Measurements from ENCODE around the gene ANKRD27. TPM values are rescaled to one million over a fixed set of nuclear protein-coding genes. Genes with fewer than 3 reads are reported as not detected.

ANKRD27 gene
- total RNA-seq, 1 experiment from 2014 or later = 64.2 TPM

GRCh38 chr19:32669310-32669709 is 5.7 kb downstream of the ANKRD27 start:
- in situ Hi-C loops (cut with HindIII; ENCODE audit: low pct_unique_long_range_greater_than_20kb, low sequenced_read_pairs) (no loop called here), intact Hi-C loops (cut with micrococcal nuclease; ENCODE audit: unreplicated experiment) (no loop called here)
- ChIA-PET CTCF (no interaction called here), POLR2A (no interaction called here)
- ATAC-seq (no peak), DNase-seq (ENCODE audit: low read depth, low spot score) (no peak)
- H3K27ac ChIP-seq (ENCODE audit: low read length) = no peak overlapping the region
- H3K4me1 ChIP-seq (ENCODE audit: control insufficient read depth, insufficient read depth, low read length) = peaks cover 16% of the 10 kb centered on the region; the same call in 1 of the 2 replicates
- no peaks in the 10 kb centered on the region for H3K36me3 ChIP-seq (ENCODE audit: control insufficient read depth, insufficient read depth, low read length)
- no TSS peak for BruUV-seq (replicated peaks)
- H3K27me3 ChIP-seq (ENCODE audit: control insufficient read depth, insufficient read depth, low read length) = no peaks in the 10 kb centered on the region
- H3K4me3 ChIP-seq (ENCODE audit: low read depth in 2 of 2, low read length in 2 of 2) = no peak overlapping the region
- no peaks in the 10 kb centered on the region for H3K9me3 ChIP-seq (ENCODE audit: control insufficient read depth, insufficient read depth, low read depth, low read length)
- TF ChIP-seq POLR2AphosphoS5 (IDR thresholded peaks at IDR 0.05; ENCODE audit: low read depth, low read length) (no peak), TCF7L2 (IDR thresholded peaks at IDR 0.05; ENCODE audit: low read depth, low read length) (no peak), SIN3A (IDR thresholded peaks at IDR 0.05; ENCODE audit: borderline replicate concordance, insufficient read depth, low read depth, low read length) (no peak)

DNA sequence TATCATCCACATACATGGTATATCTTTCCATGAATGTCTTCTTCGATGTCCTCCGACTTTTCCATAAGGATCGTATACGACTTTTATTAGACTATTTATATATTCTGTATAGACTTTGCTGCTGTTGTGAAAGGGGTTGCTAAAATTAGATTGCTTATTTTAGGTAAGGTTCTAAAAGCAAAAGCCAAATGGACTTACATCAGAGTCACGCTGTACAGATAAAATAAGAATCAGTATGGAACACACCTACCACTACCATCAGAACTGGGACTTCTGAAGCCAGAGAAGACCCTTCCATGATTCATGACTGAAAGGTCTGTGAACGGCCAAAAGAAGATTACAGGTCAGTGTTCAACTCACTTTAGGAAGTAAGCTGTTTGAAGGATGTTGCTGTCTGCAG is 8.9 kb downstream of the ANKRD27 start:
- intact Hi-C loops (cut with micrococcal nuclease; ENCODE audit: unreplicated experiment) (no loop called here), in situ Hi-C loops (cut with HindIII; ENCODE audit: low pct_unique_long_range_greater_than_20kb, low sequenced_read_pairs) (no loop called here)
- no TSS peak for BruUV-seq (replicated peaks)
- no peaks in the 10 kb centered on the region for H3K36me3 ChIP-seq (ENCODE audit: control insufficient read depth, insufficient read depth, low read length)
- H3K27ac ChIP-seq (ENCODE audit: low read length) = no peak overlapping the region
- TF ChIP-seq CTCF (IDR thresholded peaks at IDR 0.05) = no peak
- TF ChIP-seq POLR2AphosphoS5 (IDR thresholded peaks at IDR 0.05; ENCODE audit: low read depth, low read length) = no peak
- no peak for TF ChIP-seq SIN3A (IDR thresholded peaks at IDR 0.05; ENCODE audit: borderline replicate concordance, insufficient read depth, low read depth, low read length)
- TF ChIP-seq, protein P1, sequence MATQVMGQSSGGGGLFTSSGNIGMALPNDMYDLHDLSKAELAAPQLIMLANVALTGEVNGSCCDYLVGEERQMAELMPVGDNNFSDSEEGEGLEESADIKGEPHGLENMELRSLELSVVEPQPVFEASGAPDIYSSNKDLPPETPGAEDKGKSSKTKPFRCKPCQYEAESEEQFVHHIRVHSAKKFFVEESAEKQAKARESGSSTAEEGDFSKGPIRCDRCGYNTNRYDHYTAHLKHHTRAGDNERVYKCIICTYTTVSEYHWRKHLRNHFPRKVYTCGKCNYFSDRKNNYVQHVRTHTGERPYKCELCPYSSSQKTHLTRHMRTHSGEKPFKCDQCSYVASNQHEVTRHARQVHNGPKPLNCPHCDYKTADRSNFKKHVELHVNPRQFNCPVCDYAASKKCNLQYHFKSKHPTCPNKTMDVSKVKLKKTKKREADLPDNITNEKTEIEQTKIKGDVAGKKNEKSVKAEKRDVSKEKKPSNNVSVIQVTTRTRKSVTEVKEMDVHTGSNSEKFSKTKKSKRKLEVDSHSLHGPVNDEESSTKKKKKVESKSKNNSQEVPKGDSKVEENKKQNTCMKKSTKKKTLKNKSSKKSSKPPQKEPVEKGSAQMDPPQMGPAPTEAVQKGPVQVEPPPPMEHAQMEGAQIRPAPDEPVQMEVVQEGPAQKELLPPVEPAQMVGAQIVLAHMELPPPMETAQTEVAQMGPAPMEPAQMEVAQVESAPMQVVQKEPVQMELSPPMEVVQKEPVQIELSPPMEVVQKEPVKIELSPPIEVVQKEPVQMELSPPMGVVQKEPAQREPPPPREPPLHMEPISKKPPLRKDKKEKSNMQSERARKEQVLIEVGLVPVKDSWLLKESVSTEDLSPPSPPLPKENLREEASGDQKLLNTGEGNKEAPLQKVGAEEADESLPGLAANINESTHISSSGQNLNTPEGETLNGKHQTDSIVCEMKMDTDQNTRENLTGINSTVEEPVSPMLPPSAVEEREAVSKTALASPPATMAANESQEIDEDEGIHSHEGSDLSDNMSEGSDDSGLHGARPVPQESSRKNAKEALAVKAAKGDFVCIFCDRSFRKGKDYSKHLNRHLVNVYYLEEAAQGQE (IDR thresholded peaks at IDR 0.05; ENCODE audit: insufficient read depth in 1 of 2, low read depth in 2 of 2, low read length in 1 of 2) = no peak
- TF ChIP-seq TCF7L2 (IDR thresholded peaks at IDR 0.05; ENCODE audit: low read depth, low read length) = no peak
- no peak overlapping the region for H3K4me3 ChIP-seq (ENCODE audit: low read depth in 2 of 2, low read length in 2 of 2)
- POLR2A ChIA-PET = no interaction called here
- ATAC-seq = no peak
- H3K4me1 ChIP-seq (ENCODE audit: control insufficient read depth, insufficient read depth, low read length) = 0 out of 2 replicates have a peak, but pooled peaks cover 5% of the 10 kb centered on the region
- H3K9me3 ChIP-seq (ENCODE audit: control insufficient read depth, insufficient read depth, low read depth, low read length) = no peaks in the 10 kb centered on the region
- no peaks in the 10 kb centered on the region for H3K27me3 ChIP-seq (ENCODE audit: control insufficient read depth, insufficient read depth, low read length)
- CTCF ChIA-PET = interaction anchor here (0.6 kb wide), 1 partner anchor 266 kb away, joined by 3 read pairs; no protein-coding TSS in a partner anchor
- no peak for DNase-seq (ENCODE audit: low read depth, low spot score)

DNA sequence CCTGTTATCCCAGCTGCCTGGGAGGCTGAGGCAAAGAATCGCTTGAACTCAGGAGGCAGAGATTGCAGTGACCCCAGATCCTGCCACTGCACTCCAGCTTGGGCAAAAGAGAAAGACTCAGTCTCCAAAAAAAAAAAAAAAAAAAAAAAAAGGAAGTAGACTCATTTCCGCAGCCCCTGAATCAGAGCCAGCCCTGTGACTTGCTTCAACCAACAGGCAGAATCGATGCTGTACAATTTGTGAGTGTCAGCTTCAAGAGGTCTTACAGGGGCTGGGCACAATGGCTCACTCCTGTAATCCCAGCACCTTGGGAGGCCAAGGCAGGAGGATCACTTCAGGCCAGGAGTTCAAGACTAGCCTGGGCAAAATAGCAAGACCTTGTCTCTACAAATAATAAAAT is 12.8 kb downstream of the ANKRD27 start:
- POLR2A ChIA-PET = no interaction called here
- no peak overlapping the region for H3K4me3 ChIP-seq (ENCODE audit: low read depth in 2 of 2, low read length in 2 of 2)
- in situ Hi-C loops (cut with HindIII; ENCODE audit: low pct_unique_long_range_greater_than_20kb, low sequenced_read_pairs) (no loop called here), intact Hi-C loops (cut with micrococcal nuclease; ENCODE audit: unreplicated experiment) (no loop called here)
- H3K27ac ChIP-seq (ENCODE audit: low read length) = no peak overlapping the region
- DNase-seq (ENCODE audit: low read depth, low spot score) (no peak), ATAC-seq (no peak)
- H3K4me1 ChIP-seq (ENCODE audit: control insufficient read depth, insufficient read depth, low read length) = no peaks in the 10 kb centered on the region
- CTCF ChIA-PET = no interaction called here
- BruUV-seq (replicated peaks) = no TSS peak
- no peaks in the 10 kb centered on the region for H3K27me3 ChIP-seq (ENCODE audit: control insufficient read depth, insufficient read depth, low read length)
- no peak for TF ChIP-seq CTCF (IDR thresholded peaks at IDR 0.05)
- no peak for TF ChIP-seq SIN3A (IDR thresholded peaks at IDR 0.05; ENCODE audit: borderline replicate concordance, insufficient read depth, low read depth, low read length)
- no peak for TF ChIP-seq POLR2AphosphoS5 (IDR thresholded peaks at IDR 0.05; ENCODE audit: low read depth, low read length)
- TF ChIP-seq, protein P1 (IDR thresholded peaks at IDR 0.05; ENCODE audit: insufficient read depth in 1 of 2, low read depth in 2 of 2, low read length in 1 of 2) = no peak
- TF ChIP-seq TCF7L2 (IDR thresholded peaks at IDR 0.05; ENCODE audit: low read depth, low read length) = no peak
- H3K36me3 ChIP-seq (ENCODE audit: control insufficient read depth, insufficient read depth, low read length) = no peaks in the 10 kb centered on the region
- no peaks in the 10 kb centered on the region for H3K9me3 ChIP-seq (ENCODE audit: control insufficient read depth, insufficient read depth, low read depth, low read length)

Data from Panc1 (cell line).